GM19238 (cell line): ENCODE measurements around the gene CDKN1A.
"Not testable (repeated sequence)": the region's sequence is repeated elsewhere in the genome, so short reads cannot be mapped to it uniquely, and the experiment has no call there.

Experiments
- DNase-seq: peaks from one replicate; pipeline ENCODE4 v3.0.0; 2011; ENCODE audit warnings: low spot score; ENCODE audit not compliant: insufficient read length

CDKN1A gene

GRCh38 chr6:36719126-36719525 lies 40.6 kb downstream of the CDKN1A start:
- DNase-seq, result no peak

- DNase-seq, result no peak
Observed at GRCh38 chr6:36720251-36721141, 42.0 kb downstream of the CDKN1A start.

GRCh38 chr6:36721369-36722140 lies 43.0 kb downstream of the CDKN1A start:
- DNase-seq, result no peak

- DNase-seq, result no peak
Observed at GRCh38 chr6:36722365-36722764, 43.9 kb downstream of the CDKN1A start.

- no peak for DNase-seq
Observed at GRCh38 chr6:36722879-36723278, 44.4 kb downstream of the CDKN1A start.

- DNase-seq, result not testable (repeated sequence)
Observed at GRCh38 chr6:36723992-36724391, 45.5 kb downstream of the CDKN1A start.

- DNase-seq, result no peak
Observed at GRCh38 chr6:36724514-36725390, 46.2 kb downstream of the CDKN1A start.

GRCh38 chr6:36725581-36725980 lies 47.1 kb downstream of the CDKN1A start:
- DNase-seq, result no peak

GRCh38 chr6:36727505-36728021 lies 49.0 kb downstream of the CDKN1A start:
- DNase-seq, result no peak

- DNase-seq, result no peak
Observed at GRCh38 chr6:36728289-36729160, 50.0 kb downstream of the CDKN1A start.

- no peak for DNase-seq
Observed at GRCh38 chr6:36729161-36729524, 50.6 kb downstream of the CDKN1A start.

GRCh38 chr6:36730424-36731380 lies 52.2 kb downstream of the CDKN1A start:
- DNase-seq, result no peak

- no peak for DNase-seq
Observed at GRCh38 chr6:36731622-36732310, 53.3 kb downstream of the CDKN1A start.

GRCh38 chr6:36733300-36733699 lies 54.8 kb downstream of the CDKN1A start:
- no peak for DNase-seq

GRCh38 chr6:36734486-36735060 lies 56.1 kb downstream of the CDKN1A start:
- DNase-seq, result no peak

- DNase-seq, result peak; percentile 44
Observed at GRCh38 chr6:36735110-36736071, 56.9 kb downstream of the CDKN1A start.
